GM19193 (cell line): ENCODE data around the gene CX3CR1.
A peak's percentile ranks its signal among the peaks of the same experiment; 100 is the strongest.

Experiments used
- POLR2A ChIP-seq: IDR thresholded peaks from 4 replicates; pipeline ENCODE4 v1.6.1; 2011; ENCODE audit not compliant: insufficient read depth, insufficient read length; ENCODE audit errors: extremely low read depth

Gene CX3CR1

GRCh38 chr3:39296197-39297077 lies 16.6 kb upstream of the CX3CR1 start:
- no peak for TF ChIP-seq POLR2A

- TF ChIP-seq POLR2A, result peak; percentile 30
Observed at GRCh38 chr3:39295184-39295775, 15.4 kb upstream of the CX3CR1 start.

GRCh38 chr3:39294446-39295183 lies 14.8 kb upstream of the CX3CR1 start:
- TF ChIP-seq POLR2A, result no peak

GRCh38 chr3:39292961-39293360 lies 13.1 kb upstream of the CX3CR1 start:
- TF ChIP-seq POLR2A, result no peak

GRCh38 chr3:39291903-39292329 lies 12.1 kb upstream of the CX3CR1 start:
- no peak for TF ChIP-seq POLR2A

- no peak for TF ChIP-seq POLR2A
Observed at GRCh38 chr3:39290255-39290654, 10.4 kb upstream of the CX3CR1 start.

- TF ChIP-seq POLR2A, result no peak
Observed at GRCh38 chr3:39289107-39289506, 9.3 kb upstream of the CX3CR1 start.

GRCh38 chr3:39288300-39288808 lies 8.5 kb upstream of the CX3CR1 start:
- no peak for TF ChIP-seq POLR2A

- TF ChIP-seq POLR2A, result no peak
Observed at GRCh38 chr3:39287216-39288164, 7.7 kb upstream of the CX3CR1 start.

GRCh38 chr3:39286771-39287170 lies 6.9 kb upstream of the CX3CR1 start:
- TF ChIP-seq POLR2A, result no peak

- no peak for TF ChIP-seq POLR2A
Observed at GRCh38 chr3:39285332-39285731, 5.5 kb upstream of the CX3CR1 start.

GRCh38 chr3:39284457-39284881 lies 4.6 kb upstream of the CX3CR1 start:
- no peak for TF ChIP-seq POLR2A

- no peak for TF ChIP-seq POLR2A
Observed at GRCh38 chr3:39282057-39282456, 2.2 kb upstream of the CX3CR1 start.

GRCh38 chr3:39281533-39281932 lies 1.7 kb upstream of the CX3CR1 start:
- TF ChIP-seq POLR2A, result no peak
